ENCODE results near the gene KMT2C. TPM values are rescaled to one million over a fixed set of nuclear protein-coding genes. Genes with fewer than 3 reads are reported as not detected.
"Not testable (repeated sequence)": the region's sequence is repeated elsewhere in the genome, so short reads cannot be mapped to it uniquely, and the experiment has no call there.

KMT2C gene
- total RNA-seq, 1 donor from 2014 or later: 139 TPM

DNA sequence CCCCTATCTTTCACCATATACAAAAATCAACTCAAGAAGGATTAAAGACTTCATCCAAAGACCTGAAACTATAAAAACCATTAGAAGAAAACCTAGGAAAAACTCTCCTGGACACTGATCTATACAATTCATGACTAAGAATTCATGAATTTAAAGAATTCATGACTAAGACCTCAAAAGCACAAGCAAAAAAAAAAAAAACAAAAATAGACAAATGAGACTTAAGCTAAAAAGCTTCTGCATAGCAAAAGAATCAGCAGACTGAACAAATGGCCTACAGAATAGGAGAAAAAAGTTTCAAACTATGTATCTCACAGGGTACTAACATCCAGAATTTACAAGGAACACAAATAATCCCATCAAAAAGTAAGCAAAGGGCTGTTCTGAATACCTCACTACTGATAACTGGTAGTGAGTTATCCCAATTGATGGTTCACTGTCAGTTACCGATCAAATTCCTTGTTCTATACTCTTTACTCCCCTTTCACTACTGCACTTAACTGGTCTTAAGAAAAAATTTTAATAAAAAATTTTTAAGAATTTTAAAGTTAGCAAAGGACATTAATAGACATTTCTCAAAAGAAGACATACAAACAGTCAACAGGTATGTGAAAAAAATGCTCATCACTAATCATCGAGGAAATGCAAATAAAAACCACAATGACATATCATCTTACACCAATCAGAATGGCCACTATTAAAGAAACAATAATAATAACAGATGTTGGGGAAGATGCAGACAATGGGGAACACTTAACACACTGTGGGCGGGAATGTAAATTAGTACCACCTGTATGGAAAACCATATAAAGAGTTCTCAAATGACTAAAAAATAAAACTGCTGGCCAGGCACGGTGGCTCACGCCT lies 33.2 kb downstream of the KMT2C start:
- no peak for DNase-seq (ENCODE audit: low spot score)

DNA sequence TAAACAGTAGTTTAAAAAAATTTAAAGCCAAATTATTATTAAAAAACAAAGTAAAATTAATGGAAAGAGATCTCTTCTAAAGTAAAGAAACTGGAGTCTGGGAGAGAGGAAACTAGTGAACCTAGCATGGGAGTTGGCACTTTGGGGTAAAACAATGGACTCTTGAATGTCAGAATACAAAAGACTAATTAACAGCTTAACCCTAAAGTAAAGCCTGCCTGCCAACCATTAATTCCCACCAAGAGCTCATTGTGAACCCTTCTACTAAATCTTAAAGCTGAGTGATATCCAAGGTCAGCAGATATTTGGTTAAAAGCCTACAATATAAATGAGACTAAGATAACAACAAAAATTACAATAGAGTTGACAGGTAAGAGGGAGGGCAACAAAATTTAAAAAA lies 36.5 kb downstream of the KMT2C start:
- no peak for DNase-seq (ENCODE audit: low spot score)

DNA sequence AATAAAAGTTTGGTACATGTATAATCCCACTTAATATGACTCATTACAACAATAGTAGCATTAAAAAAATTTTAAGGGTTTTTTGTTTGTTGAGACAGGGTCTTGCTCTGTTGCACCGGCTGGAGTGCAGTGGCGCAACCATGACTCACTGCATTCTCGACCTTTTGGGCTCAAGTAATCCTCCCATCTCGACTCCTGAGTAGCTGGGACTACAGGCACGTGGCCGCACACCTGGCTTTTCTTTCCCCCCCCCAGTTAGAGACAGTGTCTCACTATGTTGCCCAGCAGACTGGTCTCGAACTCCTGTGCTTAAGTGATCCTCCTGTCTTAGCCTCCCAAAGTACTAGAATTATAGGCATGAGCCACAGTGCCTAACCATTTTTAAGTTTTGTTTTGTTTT lies 40.7 kb downstream of the KMT2C start:
- no peak for DNase-seq (ENCODE audit: low spot score)

DNA sequence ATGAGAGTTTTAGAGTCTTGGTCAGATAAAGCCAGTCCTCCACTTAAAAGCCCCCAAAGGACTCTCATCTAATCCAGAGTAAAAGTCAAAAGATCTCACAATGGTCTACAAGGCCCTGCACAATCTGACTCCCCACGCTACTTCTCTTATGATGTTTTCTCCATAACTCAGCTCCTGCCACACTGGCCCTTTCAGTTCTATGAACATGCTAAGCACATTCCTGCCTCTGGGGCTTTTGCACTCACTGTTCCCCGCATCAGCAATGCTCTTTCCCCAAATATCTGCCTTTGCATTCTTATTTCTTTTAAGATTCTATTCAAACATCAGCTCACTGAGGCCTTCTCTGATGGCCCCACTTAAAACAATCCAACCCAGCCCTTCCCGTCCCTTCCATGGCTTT lies 41.6 kb downstream of the KMT2C start:
- not testable (repeated sequence) for DNase-seq (ENCODE audit: low spot score)

DNA sequence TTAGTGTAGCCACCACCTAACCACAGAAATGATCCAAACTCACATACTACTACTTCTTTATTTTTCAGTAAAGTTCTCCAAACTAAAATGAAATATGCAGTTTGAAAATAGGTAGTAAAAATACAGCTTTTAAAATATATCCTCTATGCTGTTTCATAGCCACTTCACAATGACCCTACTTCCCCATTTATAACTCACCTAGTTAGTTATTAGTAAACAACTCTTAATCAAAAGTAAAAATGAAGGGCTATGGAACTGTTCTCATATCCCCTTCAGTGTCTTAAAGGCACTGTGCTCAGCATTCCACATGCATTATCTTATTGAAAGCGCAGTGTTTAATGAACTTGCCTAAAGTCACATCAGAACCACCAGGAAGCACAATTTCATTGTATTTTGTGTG lies 43.5 kb downstream of the KMT2C start:
- no peak for DNase-seq (ENCODE audit: low spot score)

DNA sequence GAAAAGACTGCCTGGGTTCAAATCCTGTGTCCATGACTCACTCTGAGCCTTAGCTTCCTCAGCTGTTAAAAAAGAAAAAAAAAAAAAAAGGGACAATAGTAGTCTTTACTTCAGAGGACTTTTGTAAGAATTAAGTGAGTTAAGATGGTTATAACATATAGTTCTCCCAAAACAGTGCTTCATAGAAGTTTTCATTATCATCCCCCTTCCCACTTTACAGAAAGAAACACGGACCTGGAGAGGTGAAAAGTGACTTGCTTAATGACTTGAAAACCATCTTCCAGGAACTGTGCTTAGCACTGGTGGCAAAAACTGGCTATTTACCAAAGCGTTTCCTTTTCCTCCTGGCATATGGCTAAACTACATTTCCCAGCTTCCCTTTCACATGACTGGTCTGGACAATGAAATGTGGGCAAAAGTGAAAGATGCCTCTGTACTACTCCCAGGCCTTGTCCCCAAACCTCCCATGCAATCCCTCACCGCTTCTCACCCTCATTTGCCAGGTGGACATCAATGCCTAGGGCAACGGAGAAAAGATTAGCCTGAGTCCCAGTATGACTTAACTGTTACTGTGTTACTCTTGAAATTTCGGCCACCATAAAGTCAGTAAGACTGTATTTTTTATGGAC lies 49.6 kb downstream of the KMT2C start:
- DNase-seq (ENCODE audit: low spot score): not testable (repeated sequence)

DNA sequence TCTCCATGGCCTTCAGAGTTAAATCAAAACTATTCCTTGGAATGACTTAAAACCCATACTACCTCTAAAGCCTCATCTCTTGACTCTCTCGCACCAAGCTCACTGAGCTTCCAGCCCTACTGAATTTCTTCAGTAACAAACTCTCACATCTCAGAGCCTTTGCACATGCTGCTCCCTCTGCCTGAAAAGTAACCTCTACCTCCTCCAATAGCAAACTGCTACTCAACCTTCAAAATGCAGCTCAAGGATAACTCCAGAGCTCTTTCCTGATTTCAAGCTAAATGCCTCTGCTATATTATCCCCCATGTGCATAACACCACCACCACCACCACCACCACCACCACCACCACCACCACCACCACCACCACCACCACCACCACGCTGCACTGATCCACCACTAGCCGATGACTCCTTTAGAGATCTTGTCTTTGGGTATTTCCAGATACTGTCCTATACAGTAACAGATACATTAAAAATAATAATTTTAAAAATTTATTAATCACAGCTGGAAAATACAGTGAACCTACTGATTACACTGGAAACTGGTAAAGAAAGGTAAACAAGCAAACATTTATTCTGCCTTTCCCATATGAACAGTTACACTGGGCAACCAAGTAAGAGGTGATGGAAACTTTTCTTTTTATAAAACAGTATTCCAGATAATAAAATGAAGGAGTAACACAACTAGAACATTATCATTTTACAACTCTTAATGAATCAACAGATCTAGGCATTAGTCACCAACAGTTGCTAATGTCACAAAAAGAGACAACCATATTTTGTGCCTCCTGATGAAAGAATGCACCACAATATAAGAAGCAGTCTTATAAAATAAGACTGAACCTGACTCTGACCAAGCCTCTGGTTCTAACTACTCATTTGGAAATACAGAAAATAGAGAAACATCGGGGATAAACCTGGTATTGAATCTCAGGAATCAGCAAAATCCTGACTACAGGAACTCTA lies 51.3 kb downstream of the KMT2C start:
- not testable (repeated sequence) for DNase-seq (ENCODE audit: low spot score)

DNA sequence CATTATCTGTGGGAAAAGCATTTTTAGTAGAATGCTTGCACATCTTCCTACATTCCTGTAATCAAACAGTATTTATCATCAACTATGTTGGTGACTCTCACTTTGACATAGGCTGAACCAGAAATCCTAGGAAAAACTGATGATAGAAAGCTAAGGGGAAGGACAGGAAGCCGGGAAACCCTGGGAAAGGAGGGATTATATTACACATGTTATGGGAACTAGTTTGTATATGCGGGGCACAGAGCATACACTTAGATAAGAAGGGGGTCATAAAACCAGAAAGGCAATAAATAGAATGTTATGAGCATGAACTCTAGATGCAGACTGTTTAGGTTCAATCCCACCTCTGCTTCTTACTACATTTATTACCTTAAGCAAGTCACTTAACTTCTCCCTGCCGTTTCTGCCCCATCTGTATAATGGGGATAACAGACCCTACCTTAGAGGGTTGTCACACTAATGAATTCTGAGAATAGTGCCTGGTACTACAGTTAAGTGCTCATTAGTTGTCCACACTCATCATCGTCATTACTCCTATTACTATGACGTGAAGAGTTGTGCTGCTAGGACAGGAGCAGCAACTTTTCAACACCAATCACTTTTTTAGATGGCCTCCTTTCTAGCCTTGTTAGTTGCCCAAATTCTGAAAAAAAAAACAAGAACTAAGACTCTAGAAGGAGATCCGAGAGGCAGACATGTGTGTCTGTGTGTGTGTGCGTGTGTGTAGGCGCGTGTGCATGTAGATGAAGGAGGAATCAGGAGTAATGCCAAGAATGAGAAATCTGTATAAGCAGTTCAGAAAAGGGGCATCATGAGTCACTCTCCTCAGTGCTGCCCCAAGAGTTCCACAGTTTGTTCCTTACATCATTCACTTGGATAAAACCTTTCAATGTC lies 52.2 kb downstream of the KMT2C start:
- DNase-seq (ENCODE audit: low spot score): no peak

DNA sequence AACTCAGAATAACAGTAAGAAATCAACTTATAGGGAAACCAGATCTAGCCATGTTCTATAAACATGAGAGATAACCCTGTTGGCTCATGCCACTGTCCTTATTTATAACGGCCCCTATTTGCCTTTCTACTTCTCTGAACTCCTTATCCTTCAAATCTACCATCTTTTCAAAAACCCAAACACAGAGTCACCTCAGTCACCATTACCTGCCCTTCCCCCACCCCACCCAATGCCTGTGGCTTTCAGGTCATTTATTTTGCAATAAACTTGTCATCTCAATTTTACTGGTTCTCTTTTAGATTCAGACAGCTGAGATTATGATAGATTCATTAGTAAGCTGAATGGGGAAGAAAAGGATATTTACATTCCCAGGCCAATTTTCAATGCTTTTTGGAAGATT lies 53.6 kb downstream of the KMT2C start:
- DNase-seq (ENCODE audit: low spot score): no peak

DNA sequence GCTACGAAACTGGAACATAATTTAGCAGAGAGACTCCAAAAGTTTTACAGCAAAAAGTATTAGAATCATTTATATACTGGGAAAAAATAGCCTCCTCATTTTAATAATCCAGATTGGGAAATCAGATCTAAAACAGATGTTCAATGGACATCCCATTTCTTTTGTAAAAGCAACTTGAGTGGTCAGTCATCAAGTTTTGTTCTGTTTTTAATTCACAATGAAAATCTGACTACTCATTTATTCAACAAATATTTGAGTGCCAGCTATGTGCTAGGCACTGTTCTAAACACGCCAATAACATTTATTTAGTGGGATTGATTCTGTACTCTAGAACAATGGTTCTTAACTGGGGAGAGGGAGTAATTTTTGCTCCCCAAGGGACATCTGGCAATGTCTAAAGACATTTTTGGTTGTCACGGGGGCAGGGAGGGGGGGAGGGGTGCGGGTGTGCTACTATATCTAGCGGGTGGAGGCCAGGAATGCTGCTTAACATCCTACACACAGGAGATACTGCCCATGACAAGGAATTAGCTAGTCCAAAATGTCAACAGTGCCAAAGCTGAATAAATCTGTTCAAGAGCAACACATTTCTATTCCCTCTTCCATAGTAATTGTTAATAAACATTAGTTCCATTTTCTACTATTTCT lies 54.7 kb downstream of the KMT2C start:
- not testable (repeated sequence) for DNase-seq (ENCODE audit: low spot score)

DNA sequence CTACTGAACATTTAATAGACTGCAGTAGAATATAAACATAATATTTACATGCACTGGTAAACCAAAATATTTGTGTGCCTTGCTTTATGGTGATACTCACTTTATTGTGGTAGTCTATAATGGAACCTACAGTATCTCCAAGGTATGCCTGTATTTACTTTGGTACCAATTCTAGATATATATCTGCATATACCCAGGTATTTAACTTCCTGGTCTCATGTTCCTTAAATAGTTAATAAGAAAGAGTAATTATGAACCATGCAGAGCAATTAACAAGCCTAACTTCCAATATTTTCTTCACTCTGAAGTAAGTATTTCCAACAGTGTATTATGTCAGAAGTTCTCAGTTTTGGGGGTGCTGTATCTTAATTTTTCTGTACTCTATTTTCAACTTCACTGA lies 57.3 kb downstream of the KMT2C start:
- not testable (repeated sequence) for DNase-seq (ENCODE audit: low spot score)

DNA sequence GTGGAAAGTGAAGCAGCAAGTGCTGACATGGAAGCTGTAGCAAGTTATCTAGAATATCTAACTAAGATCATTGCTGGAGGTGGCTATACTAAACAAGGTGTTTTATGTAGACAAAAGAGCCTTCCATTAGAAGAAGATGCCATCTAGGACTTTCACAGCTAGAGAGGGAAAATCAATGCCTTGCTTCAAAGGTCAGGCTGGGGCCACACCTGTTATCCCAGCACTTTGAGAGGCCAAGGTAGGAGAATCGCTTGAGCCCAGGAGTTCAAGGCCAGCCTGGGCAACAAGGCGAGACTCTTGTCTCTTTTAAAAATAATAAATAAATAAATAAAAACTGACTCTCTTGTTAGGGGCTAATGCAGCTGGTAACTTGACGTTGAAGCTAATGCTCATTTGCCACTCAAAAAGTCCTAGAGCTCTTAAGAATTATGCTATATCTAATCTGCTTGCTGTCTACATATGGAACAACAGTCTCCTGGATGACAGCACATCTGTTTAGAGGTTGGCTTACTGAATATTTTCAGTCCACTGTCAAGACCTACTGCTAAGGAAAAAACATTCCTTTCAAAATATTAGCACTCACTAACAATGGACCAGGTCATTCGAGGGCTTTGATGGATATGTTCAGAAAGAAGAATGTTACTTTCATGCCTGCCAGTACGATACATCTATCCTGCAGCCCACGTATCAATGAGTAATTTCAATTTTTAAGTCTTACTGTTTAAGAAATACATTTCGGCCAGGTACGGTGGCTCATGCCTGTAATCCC lies 58.9 kb downstream of the KMT2C start:
- DNase-seq (ENCODE audit: low spot score): not testable (repeated sequence)

DNA sequence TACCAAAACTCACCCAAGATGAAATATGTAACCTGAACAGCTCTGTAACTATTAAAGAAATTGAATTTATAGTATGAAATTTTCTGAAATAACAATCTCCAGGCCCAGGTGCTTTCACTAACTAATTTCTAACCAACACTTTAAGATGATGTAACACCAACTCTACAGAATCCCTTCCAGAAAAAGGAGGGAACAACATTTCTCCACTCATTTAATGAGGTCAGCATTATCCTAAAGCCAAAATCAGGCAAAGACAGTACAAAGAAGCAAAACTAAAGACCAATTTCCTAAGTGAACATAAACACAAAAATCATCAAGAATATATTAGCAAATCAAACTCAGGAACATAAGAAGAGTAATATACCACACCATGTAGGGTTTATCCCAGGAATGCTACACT lies 65.5 kb downstream of the KMT2C start:
- no peak for DNase-seq (ENCODE audit: low spot score)

DNA sequence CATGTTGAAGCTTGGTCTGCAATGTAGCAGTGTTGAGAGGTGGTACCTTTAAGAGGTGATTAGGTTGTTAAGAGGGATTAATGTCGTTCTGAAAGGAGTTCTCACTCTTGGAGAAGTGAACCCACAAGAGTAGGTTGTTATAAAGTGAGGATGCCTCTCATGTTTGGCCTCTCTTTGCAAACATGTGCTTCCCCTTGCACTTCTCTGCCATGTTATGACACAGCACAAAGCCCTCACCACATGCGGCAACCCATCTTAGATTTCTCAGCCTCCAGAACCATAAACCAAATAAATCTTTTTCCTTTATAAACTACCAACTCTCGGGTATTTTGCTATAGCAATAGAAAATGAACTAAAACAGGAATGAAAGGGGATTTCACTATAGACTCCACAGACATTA lies 66.3 kb downstream of the KMT2C start:
- DNase-seq (ENCODE audit: low spot score): no peak

DNA sequence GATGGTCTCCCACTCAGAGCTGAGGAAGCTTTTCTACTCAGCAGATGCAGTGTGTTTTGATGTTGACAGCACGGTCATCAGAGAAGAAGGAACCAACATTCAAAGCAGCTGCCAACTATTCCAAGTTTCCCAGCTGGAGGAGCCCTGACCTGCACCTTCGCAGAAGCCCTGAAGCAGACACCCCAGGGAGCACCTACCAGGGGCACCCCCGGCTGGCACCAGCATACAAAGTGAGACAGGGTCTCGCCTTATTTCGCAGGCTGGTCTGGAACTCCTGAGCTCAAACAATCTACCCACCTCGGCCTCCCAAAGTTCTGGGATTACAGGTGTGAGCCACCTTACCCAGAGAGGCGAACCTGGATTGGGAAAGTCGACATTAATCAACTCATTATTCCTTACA lies 68.6 kb downstream of the KMT2C start:
- DNase-seq (ENCODE audit: low spot score): no peak

DNA sequence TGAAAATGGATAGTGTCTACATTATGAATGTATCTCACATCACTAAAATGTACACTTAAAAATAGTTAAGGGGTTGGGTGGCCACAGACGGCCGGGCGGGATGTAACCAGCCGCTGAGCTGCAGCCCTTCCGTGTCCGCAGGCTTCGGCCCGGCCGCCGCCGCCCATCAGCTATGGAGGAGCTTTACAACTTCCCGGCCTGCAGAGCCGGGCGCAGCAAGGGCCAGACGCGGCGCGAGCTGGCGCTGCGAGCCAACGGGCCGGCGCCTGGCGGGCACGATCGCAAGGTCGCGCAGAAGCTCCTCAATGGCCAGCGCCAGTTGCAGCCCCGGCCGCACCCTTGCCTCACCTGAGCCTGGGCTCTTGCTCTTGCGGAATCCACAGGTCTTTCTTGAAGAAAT lies 69.1 kb downstream of the KMT2C start:
- no peak for DNase-seq (ENCODE audit: low spot score)

DNA sequence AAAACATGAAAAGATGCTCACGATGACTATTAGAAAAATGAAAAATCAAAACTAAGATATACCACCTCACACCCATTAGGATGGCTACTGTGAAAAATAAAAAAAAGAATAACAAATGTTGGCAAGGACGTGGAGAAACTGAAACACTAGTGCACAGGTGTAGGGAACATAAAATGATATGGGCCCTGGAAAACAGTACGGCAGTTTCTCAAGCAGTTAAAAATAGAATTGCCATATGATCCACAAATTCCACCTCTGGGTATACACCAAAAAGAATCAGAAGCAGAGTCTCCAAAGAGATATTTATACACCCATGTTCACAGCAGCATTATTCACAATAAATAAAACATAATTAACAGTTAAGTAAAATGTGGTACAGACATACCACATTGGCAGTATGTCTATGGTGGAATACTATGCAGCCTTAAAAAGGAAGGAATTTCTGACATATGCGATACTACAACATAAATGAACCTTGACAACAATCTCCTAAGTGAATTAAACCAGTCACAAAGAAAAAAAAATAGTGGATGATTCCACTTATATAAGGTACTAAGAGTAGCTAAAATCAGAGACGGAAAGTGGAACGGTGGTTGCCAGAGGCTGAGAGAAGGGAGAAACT lies 69.7 kb downstream of the KMT2C start:
- DNase-seq (ENCODE audit: low spot score): no peak

DNA sequence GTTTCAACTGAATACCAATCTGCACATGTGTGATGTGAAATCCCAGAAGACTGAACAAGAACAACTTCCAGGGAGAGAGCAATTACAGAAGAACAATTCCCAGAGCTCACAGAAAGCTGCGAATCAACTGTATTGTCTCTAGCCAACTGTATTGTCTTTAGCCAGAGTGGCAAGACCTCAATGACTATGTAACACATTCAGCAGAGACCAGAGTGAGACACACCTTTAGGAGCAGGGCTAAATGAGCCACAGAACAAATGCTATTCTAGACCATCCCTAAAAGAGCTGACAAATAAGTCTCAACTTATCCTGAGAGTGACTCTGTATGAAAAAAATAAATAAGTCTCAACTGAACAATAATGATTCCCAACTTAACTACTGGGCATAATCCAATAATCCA lies 72.0 kb downstream of the KMT2C start:
- DNase-seq (ENCODE audit: low spot score): no peak

DNA sequence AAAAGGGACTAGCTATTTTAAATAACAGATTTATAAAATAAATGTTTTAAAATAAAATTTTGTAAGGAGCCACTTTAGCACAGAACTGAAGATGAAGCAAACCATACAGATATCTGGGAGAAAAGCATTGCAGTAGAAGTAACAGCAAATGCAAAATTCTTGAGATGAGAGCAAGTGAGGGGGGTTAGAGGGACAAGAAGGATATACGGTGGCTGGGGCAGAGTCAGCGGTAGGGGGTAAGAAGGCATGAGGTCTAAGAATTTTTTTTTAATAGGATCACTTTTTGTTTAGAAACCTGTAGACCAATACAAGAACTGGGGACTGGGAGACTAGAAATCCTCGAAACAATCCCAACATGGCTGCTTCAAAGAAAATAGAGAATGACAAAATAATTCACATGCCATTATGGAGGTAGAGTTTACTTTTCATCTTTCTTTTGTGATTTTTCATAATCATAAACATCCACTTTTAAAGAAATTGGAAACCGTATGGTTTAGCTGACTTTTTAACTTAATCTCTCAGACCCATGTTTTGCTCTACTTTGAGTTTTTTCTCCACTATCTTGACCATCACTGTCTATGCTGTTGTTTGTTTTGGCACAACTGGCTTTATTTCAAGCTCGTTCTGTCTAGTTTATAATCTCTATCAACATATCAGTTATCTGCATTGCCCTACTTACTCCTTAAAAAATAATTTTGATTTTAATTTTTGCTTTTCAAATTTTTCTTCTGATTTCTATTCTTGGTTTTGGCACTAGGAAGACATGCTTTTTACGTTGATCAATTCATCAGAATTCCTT lies 73.5 kb downstream of the KMT2C start:
- no peak for DNase-seq (ENCODE audit: low spot score)

Measured in ureter (tissue), 1 donor.